Thyroid gland (tissue), 4 donors: ENCODE data around the gene KRTAP5-1. TPM values are rescaled to one million over a fixed set of nuclear protein-coding genes. Genes with fewer than 3 reads are reported as not detected.

Source experiments
- DNase-seq, 2 donors: peaks; one replicate each; pipeline ENCODE4 v3.0.0-alpha.2; 2019
- H3K27ac ChIP-seq, 3 donors: fragments of 200-600 bp; sonication (generic); 1 replicate in 2 of 3; 2 replicates in 1 of 3; pipeline ENCODE4 v1.5.1; 2016 to 2019; ENCODE audit warnings: mild to moderate bottlenecking in 1 of 3, moderate library complexity in 1 of 3
- H3K27me3 ChIP-seq: fragments of 200-600 bp; sonication (generic); one replicate; pipeline ENCODE4 v1.5.1; 2019
- H3K36me3 ChIP-seq, 2 donors: fragments of 200-600 bp; sonication (generic); one replicate each; pipeline ENCODE4 v1.5.1; 2016 to 2019
- H3K4me1 ChIP-seq, 2 donors: fragments of 200-600 bp; sonication (generic); one replicate each; pipeline ENCODE4 v1.5.1; 2017 to 2019
- H3K4me3 ChIP-seq, 3 donors: fragments of 200-600 bp; sonication (generic); replicated peaks in 1 of 3; 1 replicate in 2 of 3; 2 replicates in 1 of 3; pipeline ENCODE4 v1.5.1; 2016; ENCODE audit warnings: mild to moderate bottlenecking in 1 of 3
- H3K9me3 ChIP-seq: fragments of 200-600 bp; sonication (generic); one replicate; pipeline ENCODE4 v1.5.1; 2017
- CTCF ChIP-seq, 6 experiments: fragments of 200-600 bp in 3 of 6; fragments of 450-650 bp in 3 of 6; sonication (generic) in 3 of 6; IDR thresholded peaks; one replicate each; pipeline ENCODE4 v1.5.1; 2016 to 2019; ENCODE audit warnings: antibody characterized with exemption in 6 of 6, mild to moderate bottlenecking in 2 of 6, inconsistent platforms in 1 of 6, moderate library complexity in 1 of 6
- POLR2A ChIP-seq, 2 donors: fragments of 450-650 bp; IDR thresholded peaks; one replicate each; pipeline ENCODE4 v1.6.1; 2017; ENCODE audit warnings: antibody characterized with exemption in 2 of 2, mild to moderate bottlenecking in 2 of 2, moderate library complexity in 1 of 2
- WGBS, 2 donors: methylation state at CpG; one replicate each; pipeline ENCODE4 v1.1.5; 2017; 5-methylcytosine and 5-hydroxymethylcytosine counted together
- intact Hi-C: fragments of 100-400 bp; cut with DNase I; formaldehyde crosslinking; loops from one replicate; pipeline ENCODE4 v1.15.1; 2023
- total RNA-seq, 4 donors: library from RNA; depleted of rRNA; stranded (reverse); fragments of >200 nt; gene quantifications; one replicate each; pipeline ENCODE4 v1.2.3, GENCODE V29; 2016

Gene KRTAP5-1
- total RNA-seq, 4 donors from 2014 or later = not detected

DNA sequence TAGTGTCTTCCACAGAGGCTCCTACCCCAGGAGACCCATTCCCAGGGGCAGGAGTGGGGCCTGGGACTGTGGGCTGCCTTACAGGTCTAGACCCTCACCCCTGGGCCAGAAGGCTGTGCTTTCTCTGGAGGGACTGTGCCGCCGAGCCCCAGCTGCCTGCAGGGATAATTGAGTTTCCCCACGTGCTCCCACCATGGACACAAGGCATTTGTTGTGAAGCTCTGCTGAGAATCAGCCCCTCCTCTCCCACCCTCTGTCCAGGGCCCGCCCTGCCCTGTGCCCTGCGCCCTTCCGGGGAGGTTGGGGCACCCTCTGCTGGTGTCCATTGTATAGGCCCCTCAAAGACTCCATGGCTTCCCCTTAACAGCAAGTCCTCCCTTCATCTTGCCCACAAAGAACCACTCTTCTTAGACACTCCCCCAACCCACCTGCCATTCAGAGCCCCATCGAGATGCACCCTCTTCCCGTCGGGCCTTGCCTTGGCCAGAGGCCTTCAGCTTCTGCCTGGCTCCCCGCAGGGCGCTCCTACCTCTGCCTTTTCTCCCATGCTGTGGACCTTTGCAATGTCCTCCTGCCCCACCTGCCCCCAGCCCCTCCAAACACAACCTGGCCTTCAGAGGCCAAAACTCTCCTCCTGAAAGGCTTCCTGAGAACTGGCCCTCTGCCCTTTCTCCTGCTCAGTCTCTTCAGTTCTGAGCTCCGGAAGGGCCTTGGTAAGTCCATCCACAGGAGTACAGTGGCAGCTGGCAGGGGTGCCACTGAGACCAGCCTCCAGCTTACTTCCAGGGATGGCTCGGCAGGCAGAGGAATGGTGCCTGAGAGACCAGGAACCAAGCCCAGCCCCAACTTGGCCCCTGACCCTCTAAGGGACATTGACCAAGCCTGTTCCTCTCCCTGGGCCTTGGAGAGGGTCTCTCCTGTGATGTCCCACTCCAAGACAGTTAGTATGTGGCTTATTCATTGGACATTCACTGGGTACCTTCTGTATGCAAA lies 35.4 kb downstream of the KRTAP5-1 start:
- Histone ChIP-seq H3K36me3 (no peaks in the 10 kb centered on the region), H3K27ac (peak overlapping the region; percentile 84 to 93 (median 88)), H3K27me3 (no peaks in the 10 kb centered on the region), H3K9me3 (no peaks in the 10 kb centered on the region), H3K4me1 (peaks cover 21 to 49% of the 10 kb centered on the region in 2 donors), H3K4me3 (no peak overlapping the region)
- intact Hi-C loops = loop anchor here (10.0 kb wide), 1 partner anchor 75 kb away; the partner anchor contains the start of genes KRTAP5-4 and KRTAP5-5
- 81 to 96% methylated on average over 13 of the region's 13 CpGs for WGBS, 2 donors
- TF ChIP-seq POLR2A (IDR thresholded peaks at IDR 0.05) (no peak), CTCF (IDR thresholded peaks at IDR 0.05) (no peak)
- DNase-seq = no peak

- Histone ChIP-seq H3K9me3 (no peaks in the 10 kb centered on the region), H3K27ac (peak overlapping the region; percentile 84 to 93 (median 88)), H3K36me3 (no peaks in the 10 kb centered on the region), H3K27me3 (no peaks in the 10 kb centered on the region), H3K4me1 (peaks cover 12 to 40% of the 10 kb centered on the region in 2 donors), H3K4me3 (peak overlapping the region in 1 of 3 donors; percentile 30)
- 10 to 11% methylated on average over 18 to 27 of the region's 34 CpGs for WGBS, 2 donors
- peak; percentile 94 to 96 for DNase-seq
- intact Hi-C loops = loop anchor here (10.0 kb wide), 1 partner anchor 76 kb away; the partner anchor contains the start of genes KRTAP5-4 and KRTAP5-5
- peak in 1 of 2 donors; percentile 89 for TF ChIP-seq POLR2A (IDR thresholded peaks at IDR 0.05)
- peak in 1 of 6 experiments; percentile 6 for TF ChIP-seq CTCF (IDR thresholded peaks at IDR 0.05)
Measured at GRCh38 chr11:1548221-1549070, 36.6 kb downstream of the KRTAP5-1 start.

GRCh38 chr11:1547467-1548098 lies 37.5 kb downstream of the KRTAP5-1 start:
- H3K4me1 ChIP-seq = peaks cover 12 to 36% of the 10 kb centered on the region in 2 donors
- intact Hi-C loops = loop anchor here (2.0 to 10.0 kb wide), 2 partner anchors 27 to 77 kb away; partner anchors contain the start of genes KRTAP5-4 and KRTAP5-5
- no peaks in the 10 kb centered on the region for H3K9me3 ChIP-seq
- H3K4me3 ChIP-seq = peak overlapping the region in 1 of 3 donors; percentile 30
- no peak for DNase-seq
- peak overlapping the region; percentile 84 to 93 (median 88) for H3K27ac ChIP-seq
- no peaks in the 10 kb centered on the region for H3K27me3 ChIP-seq
- 11 to 25% methylated on average over 18 to 22 of the region's 33 CpGs for WGBS, 2 donors
- TF ChIP-seq POLR2A (IDR thresholded peaks at IDR 0.05) (no peak), CTCF (IDR thresholded peaks at IDR 0.05) (no peak)
- no peaks in the 10 kb centered on the region for H3K36me3 ChIP-seq

DNA sequence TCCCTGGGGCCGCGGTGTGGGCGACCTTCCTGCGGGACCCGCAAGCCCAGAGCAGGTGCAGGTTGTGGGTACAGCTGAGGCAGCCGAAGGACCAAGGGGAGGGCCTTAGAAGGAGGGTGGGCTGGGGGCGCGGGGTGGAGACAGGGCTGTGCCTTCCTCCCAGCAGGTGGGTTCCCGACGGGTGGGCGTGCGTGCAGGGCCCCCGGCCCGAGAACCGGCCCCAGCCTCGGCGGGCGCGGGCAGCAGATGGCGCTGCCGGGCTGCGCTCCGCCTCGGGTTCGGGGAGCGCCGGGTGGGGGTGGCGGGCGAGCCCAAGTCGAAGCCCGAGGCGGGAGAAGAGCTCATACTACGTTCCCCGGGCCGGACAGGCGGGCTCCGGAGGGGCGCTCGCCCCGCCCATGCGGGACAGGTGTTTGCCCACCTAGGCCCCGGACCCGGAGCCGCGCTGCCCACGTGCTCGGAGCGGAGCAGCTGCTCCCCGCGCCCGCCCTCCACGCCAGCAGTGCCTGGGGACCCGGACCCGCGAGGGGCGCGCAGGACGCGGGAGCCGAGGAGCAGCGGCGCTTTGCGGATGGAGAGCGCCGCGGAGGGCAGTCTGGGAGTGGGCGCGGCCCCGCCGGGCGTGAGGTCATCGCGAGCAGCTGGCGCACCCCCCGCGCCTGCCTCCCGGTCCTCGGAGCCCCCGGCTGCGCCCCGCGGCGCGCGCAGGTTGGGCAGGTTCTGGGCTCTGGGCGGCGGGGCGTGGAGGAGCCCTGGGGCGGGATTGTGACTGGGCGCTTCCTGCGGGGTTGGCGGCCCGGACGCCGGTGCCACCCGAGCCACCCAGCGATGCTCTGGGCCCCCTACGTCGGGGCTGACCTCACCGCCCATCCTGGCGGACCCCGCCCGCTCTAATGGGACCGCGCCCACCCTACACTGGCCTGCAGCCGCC lies 38.3 kb downstream of the KRTAP5-1 start:
- DNase-seq = peak; percentile 67 to 68
- intact Hi-C loops = loop anchor here (2.0 to 10.0 kb wide), 2 partner anchors 28 to 78 kb away; partner anchors contain the start of genes KRTAP5-4 and KRTAP5-5
- peak overlapping the region in 2 of 3 donors; percentile 84 to 88 for H3K27ac ChIP-seq
- TF ChIP-seq CTCF (IDR thresholded peaks at IDR 0.05) = peak; percentile 35 to 89 (median 80)
- TF ChIP-seq POLR2A (IDR thresholded peaks at IDR 0.05) = peak in 1 of 2 donors; percentile 43
- no peaks in the 10 kb centered on the region for H3K36me3 ChIP-seq
- H3K4me1 ChIP-seq = peaks cover 12 to 32% of the 10 kb centered on the region in 2 donors
- H3K4me3 ChIP-seq = peak overlapping the region in 1 of 3 donors; percentile 30
- 0 to 5% methylated on average over 2 to 4 of the region's 106 CpGs for WGBS, 2 donors
- no peaks in the 10 kb centered on the region for H3K9me3 ChIP-seq
- no peaks in the 10 kb centered on the region for H3K27me3 ChIP-seq
